ENCODE results near the gene SLC7A10.
A peak's percentile ranks its signal among the peaks of the same experiment; 100 is the strongest.
"Not testable (repeated sequence)": the region's sequence is repeated elsewhere in the genome, so short reads cannot be mapped to it uniquely, and the experiment has no call there.

SLC7A10 gene

GRCh38 chr19:33238481-33239149, 13.0 kb upstream of the SLC7A10 start:
- DNase-seq (ENCODE audit: low read depth, low spot score): no peak

- no peak for DNase-seq (ENCODE audit: low read depth, low spot score)
Observed at GRCh38 chr19:33236696-33237390, 11.2 kb upstream of the SLC7A10 start.

DNA sequence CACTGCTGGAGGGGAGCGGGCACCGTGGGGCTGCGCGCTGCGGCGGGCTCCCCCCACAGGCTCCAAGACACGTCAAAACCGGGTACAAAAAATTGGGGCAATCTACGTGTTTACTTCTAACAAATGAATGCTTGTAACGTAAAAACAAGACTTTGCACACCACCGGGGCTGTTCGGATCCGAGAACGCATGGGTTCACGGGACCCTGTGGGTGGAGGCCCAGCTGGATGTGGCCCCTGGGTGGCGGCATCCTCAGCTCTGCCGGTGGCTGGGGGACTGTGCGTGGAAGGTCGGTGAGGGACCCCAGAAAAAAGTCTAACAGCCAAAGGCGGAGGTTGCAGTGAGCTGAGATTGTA, 10.3 kb upstream of the SLC7A10 start:
- DNase-seq (ENCODE audit: low read depth, low spot score): no peak

GRCh38 chr19:33235269-33235995, 9.8 kb upstream of the SLC7A10 start:
- DNase-seq (ENCODE audit: low read depth, low spot score): peak; percentile 86

DNA sequence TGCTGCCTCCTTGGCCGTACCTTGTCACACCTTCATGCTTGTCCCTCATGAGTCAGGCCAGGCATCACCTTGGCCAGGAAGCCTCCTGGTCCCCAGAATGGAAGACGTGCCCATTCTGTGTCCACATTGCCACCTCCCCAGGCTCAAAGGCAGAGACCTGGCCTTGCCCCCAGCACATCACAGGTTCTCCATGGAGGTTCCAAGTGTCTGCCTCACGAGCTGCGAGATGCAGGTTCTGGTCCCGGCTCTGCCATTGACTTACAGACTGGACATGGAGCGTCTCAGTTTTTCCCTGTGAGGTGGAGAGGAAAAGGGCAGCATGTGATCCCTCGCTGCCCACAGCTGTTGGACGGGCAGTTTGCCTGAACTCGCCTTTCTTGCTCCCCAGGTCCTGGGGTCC, 9.1 kb upstream of the SLC7A10 start:
- DNase-seq (ENCODE audit: low read depth, low spot score): no peak

- DNase-seq (ENCODE audit: low read depth, low spot score): no peak
Observed at GRCh38 chr19:33234092-33234491, 8.4 kb upstream of the SLC7A10 start.

GRCh38 chr19:33233056-33233873, 7.6 kb upstream of the SLC7A10 start:
- no peak for DNase-seq (ENCODE audit: low read depth, low spot score)

DNA sequence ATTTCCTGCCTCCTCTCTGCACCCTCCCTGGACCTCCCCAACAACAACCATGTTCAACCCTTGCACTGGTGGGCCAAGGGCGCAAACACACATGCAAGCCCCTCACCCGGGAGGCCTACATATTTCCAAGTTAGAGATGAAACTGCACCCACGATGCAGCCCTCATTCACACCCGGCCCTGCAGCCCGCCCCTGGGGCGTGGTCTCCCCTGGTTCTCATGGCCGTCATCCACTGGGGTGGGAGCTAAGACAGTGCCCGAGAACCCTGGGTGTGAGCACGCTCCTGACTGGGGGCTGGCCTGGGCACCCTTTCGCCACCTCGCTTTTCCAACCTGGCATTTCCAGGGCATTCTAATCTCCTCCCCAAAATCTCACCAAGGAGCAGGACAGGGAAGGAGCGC, 7.0 kb upstream of the SLC7A10 start:
- no peak for DNase-seq (ENCODE audit: low read depth, low spot score)

DNA sequence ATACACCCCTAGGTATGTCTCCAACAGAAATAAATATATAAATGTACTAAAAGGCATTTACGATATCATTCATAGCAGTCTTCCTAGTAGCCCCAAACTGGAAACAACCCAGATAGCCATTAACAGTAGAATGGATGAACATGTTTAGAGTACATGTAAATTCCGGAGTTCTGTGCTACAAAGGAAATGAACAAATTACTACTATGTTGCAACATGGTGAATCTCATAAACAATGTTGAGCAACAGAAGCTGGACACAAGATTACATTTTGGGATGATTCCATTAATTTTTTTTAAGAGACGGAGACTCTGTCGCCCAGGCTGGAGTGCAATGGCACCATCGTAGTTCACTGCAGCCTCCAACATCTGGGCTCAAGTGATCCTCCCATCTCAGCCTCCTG, 5.9 kb upstream of the SLC7A10 start:
- no peak for DNase-seq (ENCODE audit: low read depth, low spot score)

- no peak for DNase-seq (ENCODE audit: low read depth, low spot score)
Observed at GRCh38 chr19:33229962-33230361, 4.3 kb upstream of the SLC7A10 start.

DNA sequence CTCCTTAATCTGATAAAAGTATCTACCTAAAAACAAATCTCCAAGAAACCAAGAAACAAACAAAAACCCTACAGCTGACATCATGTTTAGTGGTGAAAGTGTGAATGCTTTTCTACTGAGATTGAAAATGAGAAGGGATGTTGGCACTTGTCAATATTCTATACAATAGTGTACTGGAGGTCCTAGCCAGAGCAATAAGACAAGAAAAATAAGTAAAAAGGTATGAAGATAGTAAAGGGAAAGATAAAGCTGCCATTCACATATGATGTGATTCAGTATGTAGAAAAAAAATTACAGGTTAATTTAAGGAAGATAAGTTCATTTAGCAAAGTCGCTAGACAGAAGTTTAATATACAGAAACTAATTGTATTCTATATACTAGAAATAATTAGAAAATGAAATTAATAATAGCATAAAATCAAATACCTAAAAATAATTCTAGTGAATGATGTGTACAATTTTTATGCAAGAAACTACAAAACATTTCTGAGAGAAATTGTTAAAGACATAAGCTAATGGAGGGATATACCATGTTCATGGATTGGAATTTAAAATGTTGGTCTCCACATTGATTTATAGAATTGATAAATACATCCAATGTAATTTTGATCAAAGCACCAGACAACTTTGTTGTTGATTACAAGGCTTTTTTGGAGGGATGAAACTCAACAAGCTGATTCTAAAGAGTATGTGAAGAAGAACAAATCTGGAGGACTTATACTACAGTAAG, 2.4 kb upstream of the SLC7A10 start:
- DNase-seq (ENCODE audit: low read depth, low spot score): no peak

GRCh38 chr19:33227242-33227650, 1.6 kb upstream of the SLC7A10 start:
- peak; percentile 35 for DNase-seq (ENCODE audit: low read depth, low spot score)

DNA sequence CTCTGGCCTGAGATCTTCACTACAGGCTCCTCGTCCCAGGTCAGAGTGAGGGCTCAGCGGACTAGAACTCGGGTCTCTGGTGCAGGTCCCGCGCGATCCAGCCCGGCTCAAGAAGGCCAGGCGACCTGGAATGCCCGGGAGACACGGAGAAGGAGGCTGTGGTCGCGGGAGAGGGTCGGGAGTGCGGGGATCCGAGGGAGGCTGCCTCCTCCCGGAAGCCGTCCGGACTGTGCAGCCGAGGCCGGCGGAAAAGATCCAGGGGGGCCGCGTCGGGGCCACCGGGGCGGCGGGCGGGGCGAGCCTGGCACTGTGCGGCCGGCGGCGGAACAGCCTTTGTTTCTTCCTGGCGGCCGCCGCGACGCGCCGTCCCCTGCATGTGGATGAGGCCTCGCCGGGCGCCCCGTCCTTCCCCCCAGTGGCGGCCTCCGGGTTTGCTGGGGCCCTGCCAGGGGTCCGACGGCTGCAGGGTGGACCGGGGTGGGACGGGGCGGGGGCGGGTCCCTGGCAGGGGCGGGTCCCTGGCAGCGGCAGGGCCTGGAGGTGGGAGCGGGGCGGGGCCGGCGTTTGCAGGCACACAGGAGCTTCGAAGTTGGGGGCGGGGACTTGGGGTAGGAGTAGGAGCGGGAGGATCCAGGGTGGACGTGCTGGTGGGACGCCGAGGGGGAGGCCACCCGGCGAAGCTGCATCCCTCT, 1.0 kb upstream of the SLC7A10 start:
- peak; percentile 43 for DNase-seq (ENCODE audit: low read depth, low spot score)

- DNase-seq (ENCODE audit: low read depth, low spot score): no peak
Observed at GRCh38 chr19:33224694-33225457, 774 bp downstream of the SLC7A10 start.

DNA sequence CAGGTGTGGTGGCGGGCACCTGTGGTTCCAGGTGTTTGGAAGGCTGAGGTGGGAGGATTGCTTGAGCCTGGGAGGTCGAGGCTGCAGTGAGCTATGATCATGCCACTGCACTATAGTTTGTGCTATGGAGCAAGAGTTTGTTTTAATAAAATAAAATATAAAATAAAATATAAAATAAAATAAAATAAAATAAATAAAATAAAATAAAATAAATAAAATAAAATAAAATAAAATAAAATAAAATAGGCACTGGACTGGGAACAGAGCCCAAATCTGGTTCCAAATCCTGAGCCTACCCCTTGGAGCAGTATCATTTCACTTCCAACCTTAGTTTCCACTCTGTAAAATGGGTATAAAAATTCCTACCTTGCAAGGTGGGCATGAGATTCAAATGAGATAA, 3.4 kb downstream of the SLC7A10 start:
- not testable (repeated sequence) for DNase-seq (ENCODE audit: low read depth, low spot score)

- DNase-seq (ENCODE audit: low read depth, low spot score): no peak
Observed at GRCh38 chr19:33221638-33222037, 4.0 kb downstream of the SLC7A10 start.

- no peak for DNase-seq (ENCODE audit: low read depth, low spot score)
Observed at GRCh38 chr19:33220735-33221134, 4.9 kb downstream of the SLC7A10 start.

GRCh38 chr19:33220115-33220514, 5.5 kb downstream of the SLC7A10 start:
- DNase-seq (ENCODE audit: low read depth, low spot score): no peak

GRCh38 chr19:33219261-33219815, 6.3 kb downstream of the SLC7A10 start:
- DNase-seq (ENCODE audit: low read depth, low spot score): peak; percentile 39

GRCh38 chr19:33217881-33218280, 7.8 kb downstream of the SLC7A10 start:
- DNase-seq (ENCODE audit: low read depth, low spot score): no peak

Measured in ELF-1 (cell line).